Large intestine (tissue), 3 donors: ENCODE measurements around the gene KANSL1. TPM values are rescaled to one million over a fixed set of nuclear protein-coding genes. Genes with fewer than 3 reads are reported as not detected.

ENCODE experiments used
- DNase-seq, 2 donors: peaks; one replicate each; pipeline versions ENCODE4 v3.0.0 to v3.0.0-alpha.2; 2013
- H3K27ac ChIP-seq: one replicate; pipeline ENCODE4 v1.5.1; 2013; ENCODE audit warnings: low read length
- H3K27me3 ChIP-seq: 2 replicates; pipeline ENCODE4 v1.6.1; 2013; ENCODE audit warnings: low read length; ENCODE audit not compliant: control insufficient read depth, insufficient read depth
- H3K36me3 ChIP-seq: 2 replicates; pipeline ENCODE4 v1.6.1; 2013; ENCODE audit warnings: low read length; ENCODE audit not compliant: control insufficient read depth, insufficient read depth
- H3K4me1 ChIP-seq: one replicate; pipeline ENCODE4 v1.6.1; 2013; ENCODE audit warnings: low read length; ENCODE audit not compliant: control insufficient read depth, insufficient read depth
- H3K4me3 ChIP-seq: one replicate; pipeline ENCODE4 v1.5.1; 2013; ENCODE audit warnings: low read length
- H3K9me3 ChIP-seq: one replicate; pipeline ENCODE4 v1.6.1; 2013; ENCODE audit warnings: mild to moderate bottlenecking, low read depth, low read length, moderate library complexity; ENCODE audit not compliant: control insufficient read depth
- WGBS: methylation state at CpG from one replicate; pipeline ENCODE4 v1.1.5; 2013; ENCODE audit warnings: low lambda C conversion rate; ENCODE audit not compliant: insufficient coverage; 5-methylcytosine and 5-hydroxymethylcytosine counted together
- polyA plus RNA-seq: library from polyadenylated mRNA; unstranded; fragments of 120-200 nt; gene quantifications from one replicate; pipeline ENCODE4 v1.2.1, GENCODE V29; 2013

Gene KANSL1
- polyA plus RNA-seq, 1 donor: 53.2 TPM

DNA sequence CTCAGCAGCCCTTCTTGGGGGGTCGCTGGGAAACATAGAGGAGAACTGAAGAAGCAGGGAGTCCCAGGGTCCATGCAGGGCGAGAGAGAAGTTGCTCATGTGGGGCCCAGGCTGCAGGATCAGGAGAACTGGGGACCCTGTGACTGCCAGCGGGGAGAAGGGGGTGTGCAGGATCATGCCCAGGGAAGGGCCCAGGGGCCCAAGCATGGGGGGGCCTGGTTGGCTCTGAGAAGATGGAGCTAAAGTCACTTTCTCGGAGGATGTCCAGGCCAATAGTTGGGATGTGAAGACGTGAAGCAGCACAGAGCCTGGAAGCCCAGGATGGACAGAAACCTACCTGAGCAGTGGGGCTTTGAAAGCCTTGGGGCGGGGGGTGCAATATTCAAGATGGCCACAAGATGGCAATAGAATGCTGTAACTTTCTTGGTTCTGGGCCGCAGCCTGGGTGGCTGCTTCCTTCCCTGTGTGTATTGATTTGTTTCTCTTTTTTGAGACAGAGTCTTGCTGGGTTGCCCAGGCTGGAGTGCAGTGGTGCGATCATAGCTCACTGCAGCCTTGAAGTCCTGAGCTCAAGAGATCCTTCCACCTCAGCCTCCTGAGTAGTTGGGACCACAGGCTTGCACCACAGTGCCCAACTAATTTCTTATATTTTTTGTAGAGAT is 190.8 kb downstream of the KANSL1 start:
- no CpG with 5 or more reads among the region's 8 CpGs for WGBS
- Histone ChIP-seq H3K9me3 (no peaks in the 10 kb centered on the region), H3K4me3 (no peak overlapping the region), H3K4me1 (peaks cover 7% of the 10 kb centered on the region), H3K27me3 (no peaks in the 10 kb centered on the region), H3K27ac (no peak overlapping the region), H3K36me3 (no peaks in the 10 kb centered on the region)
- peak; percentile 49 to 52 for DNase-seq

DNA sequence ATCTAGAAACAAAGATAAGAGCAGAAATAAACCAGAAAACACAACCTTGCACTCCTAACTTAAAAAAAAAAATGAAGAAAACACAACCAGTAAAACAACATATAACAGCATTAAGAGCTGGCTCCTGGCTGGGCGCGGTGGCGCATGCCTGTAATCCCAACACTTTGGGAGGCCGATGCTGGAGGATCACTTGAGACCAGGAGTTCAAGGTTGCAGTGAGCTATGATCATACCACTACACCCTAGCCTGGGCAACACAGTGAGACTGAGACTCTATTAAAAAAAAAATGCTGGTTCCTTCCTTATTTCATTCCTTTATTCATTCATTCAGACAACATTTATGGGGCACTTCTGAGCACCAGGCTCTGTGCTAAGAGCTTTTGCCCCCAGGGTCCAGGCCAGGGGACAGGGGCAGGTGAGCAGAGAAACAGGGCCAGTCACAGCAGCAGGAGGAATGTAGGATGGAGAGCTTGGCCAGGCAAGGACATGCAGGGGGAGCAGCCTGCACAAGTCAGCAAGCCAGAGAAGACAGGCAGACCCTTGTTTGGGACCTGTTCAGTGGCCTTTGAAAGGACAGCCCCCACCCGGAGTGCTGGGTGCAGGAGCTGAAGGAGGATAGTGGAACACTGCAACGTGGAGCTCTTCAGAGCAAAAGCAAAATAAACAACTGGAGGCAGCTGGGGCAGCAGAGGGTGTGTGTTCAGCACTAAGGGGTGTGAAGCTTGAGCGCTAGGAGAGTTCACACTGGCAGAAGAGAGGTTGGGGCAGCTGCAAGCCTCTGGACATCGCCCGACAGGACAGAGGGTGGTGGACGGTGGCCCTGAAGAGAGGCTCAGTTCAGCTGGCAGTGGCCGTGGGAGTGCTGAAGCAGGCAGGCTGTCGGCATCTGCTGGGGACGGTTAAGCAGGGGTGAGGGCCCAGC is 191.6 kb downstream of the KANSL1 start:
- Histone ChIP-seq H3K4me1 (peaks cover 7% of the 10 kb centered on the region), H3K36me3 (no peaks in the 10 kb centered on the region), H3K9me3 (no peaks in the 10 kb centered on the region), H3K4me3 (no peak overlapping the region), H3K27me3 (no peaks in the 10 kb centered on the region), H3K27ac (no peak overlapping the region)
- no peak for DNase-seq
- no CpG with 5 or more reads among the region's 13 CpGs for WGBS

DNA sequence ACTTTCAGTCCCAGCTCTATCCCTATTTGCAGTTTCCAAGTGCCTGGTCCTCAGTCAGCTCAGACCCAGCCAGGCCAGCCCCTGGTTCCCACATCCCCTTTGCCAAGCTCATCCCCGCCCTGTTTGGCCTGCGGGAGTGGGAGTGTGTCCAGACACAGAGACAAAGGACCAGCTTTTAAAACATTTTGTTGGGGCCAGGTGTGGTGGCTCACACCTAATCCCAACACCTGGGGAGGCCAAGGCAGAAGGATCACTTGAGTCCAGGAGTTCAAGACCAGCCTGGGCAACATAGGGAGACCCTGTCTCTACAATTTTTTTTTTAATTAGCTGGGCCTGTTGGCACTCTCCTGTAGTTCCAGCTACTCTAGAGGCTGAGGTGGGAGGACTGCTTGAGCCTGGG is 192.5 kb downstream of the KANSL1 start:
- WGBS: no CpG with 5 or more reads among the region's 2 CpGs
- no peak for DNase-seq
- Histone ChIP-seq H3K36me3 (no peaks in the 10 kb centered on the region), H3K9me3 (no peaks in the 10 kb centered on the region), H3K4me3 (no peak overlapping the region), H3K4me1 (peaks cover 7% of the 10 kb centered on the region), H3K27me3 (no peaks in the 10 kb centered on the region), H3K27ac (no peak overlapping the region)

DNA sequence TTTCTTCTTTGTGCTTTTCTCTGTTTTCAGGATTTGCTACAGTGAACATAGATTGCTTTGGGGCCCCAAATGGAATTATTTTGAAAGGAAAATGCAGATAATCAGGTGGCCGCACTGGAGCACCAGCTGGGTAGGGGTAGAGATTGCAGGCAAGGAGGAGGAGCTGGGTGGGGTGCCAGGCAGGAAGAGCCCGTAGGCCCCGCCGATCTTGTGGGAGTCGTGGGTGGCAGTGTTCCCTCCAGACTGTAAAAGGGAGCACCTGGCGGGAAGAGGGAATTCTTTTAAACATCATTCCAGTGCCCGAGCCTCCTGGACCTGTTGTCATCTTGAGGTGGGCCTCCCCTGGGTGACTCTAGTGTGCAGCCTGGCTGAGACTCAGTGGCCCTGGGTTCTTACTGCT is 192.9 kb downstream of the KANSL1 start:
- WGBS: no CpG with 5 or more reads among the region's 7 CpGs
- no peaks in the 10 kb centered on the region for H3K27me3 ChIP-seq
- no peak overlapping the region for H3K4me3 ChIP-seq
- H3K9me3 ChIP-seq: no peaks in the 10 kb centered on the region
- peaks cover 7% of the 10 kb centered on the region for H3K4me1 ChIP-seq
- H3K27ac ChIP-seq: no peak overlapping the region
- H3K36me3 ChIP-seq: no peaks in the 10 kb centered on the region
- DNase-seq: no peak

DNA sequence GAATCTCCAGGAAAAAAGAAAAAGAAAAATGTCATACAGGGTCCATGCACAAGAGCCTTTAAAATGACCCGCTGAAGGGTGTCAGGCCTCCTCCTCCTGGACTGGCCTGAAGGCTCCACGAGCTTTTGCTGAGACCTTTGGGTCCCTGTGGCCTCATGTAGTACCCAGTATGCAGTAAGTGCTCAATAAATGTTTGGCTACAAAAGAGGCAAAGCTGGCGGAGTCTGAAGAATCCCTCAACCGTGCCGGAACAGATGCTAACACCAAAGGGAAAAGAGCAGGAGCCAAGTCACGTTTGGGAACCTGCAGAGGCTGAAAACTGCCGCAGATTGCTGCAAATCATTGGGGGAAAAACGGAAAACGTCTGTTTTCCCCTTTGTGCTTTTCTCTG is 193.3 kb downstream of the KANSL1 start:
- Histone ChIP-seq H3K36me3 (no peaks in the 10 kb centered on the region), H3K4me1 (peaks cover 7% of the 10 kb centered on the region), H3K9me3 (no peaks in the 10 kb centered on the region), H3K4me3 (no peak overlapping the region), H3K27ac (no peak overlapping the region), H3K27me3 (no peaks in the 10 kb centered on the region)
- no peak for DNase-seq
- WGBS: 85% methylated on average over 3 of the region's 9 CpGs

DNA sequence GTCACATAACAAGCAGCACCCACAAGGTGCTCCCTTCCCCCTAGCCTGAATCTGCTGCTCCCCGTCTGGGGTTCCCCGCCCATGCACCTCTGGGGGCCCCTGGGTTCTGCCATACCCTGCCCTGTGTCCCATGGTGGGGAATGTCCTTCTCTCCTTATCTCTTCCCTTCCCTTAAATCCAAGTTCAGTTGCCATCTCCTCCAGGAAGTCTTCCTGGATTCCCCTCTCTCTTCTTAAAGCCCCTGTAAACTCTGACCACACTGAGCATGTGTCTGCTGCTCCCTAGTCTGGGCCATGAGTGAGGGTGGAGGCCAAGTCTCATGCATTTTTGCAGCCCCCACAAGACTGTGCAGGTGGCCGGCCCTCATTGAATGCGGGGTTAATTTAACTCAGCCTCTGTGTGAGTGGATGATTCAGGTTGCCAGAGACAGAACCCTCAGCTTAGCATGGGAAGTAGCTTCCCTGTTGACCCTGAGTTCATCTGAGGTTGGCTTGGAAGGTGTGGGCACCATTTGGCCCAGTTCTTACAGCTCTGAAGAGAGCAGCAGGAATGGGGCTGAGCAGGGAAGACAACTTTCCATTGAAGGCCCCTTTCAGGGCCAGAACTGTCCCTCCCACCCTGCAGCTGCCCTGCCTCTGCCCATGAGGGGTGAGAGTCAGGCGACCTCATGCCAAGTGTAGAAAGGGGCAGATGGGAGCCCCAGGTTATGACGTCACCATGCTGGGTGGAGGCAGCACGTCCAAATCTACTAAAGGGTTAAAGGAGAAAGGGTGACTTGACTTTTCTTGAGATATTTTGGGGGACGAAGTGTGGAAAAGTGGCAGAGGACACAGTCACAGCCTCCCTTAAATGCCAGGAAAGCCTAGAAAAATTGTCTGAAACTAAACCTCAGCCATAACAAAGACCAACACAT is 194.0 kb downstream of the KANSL1 start, which contains the start of gene STH:
STH (plus strand) TSS at position 264 of the 913 bp plus-strand sequence; CDS start at position 294, 30 bp downstream.
- H3K9me3 ChIP-seq: no peaks in the 10 kb centered on the region
- no peak within 1 kb of the TSS for H3K27ac ChIP-seq
- 100% methylated on average over 1 of the region's 8 CpGs for WGBS
- H3K36me3 ChIP-seq: no peaks in the 10 kb centered on the region
- H3K4me3 ChIP-seq: no peak within 1 kb of the TSS
- no peaks in the 10 kb centered on the region for H3K27me3 ChIP-seq
- DNase-seq: no peak
- H3K4me1 ChIP-seq: peaks cover 6% of the 10 kb centered on the region

DNA sequence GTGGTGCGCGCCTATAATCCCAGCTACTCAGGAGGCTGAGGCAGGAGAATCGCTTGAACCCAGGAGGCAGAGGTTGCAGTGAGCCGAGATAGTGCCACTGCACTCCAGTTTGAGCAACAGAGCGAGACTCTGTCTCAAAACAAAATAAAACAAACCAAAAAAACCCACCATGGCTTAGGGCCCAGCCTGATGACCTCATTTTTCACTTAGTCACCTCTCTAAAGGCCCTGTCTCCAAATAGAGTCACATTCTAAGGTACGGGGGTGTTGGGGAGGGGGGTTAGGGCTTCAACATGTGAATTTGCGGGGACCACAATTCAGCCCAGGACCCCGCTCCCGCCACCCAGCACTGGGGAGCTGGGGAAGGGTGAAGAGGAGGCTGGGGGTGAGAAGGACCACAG is 195.6 kb downstream of the KANSL1 start:
- no peak for DNase-seq
- Histone ChIP-seq H3K4me3 (no peak overlapping the region), H3K9me3 (no peaks in the 10 kb centered on the region), H3K4me1 (no peaks in the 10 kb centered on the region), H3K27me3 (no peaks in the 10 kb centered on the region), H3K36me3 (no peaks in the 10 kb centered on the region), H3K27ac (no peak overlapping the region)
- no CpG with 5 or more reads among the region's 9 CpGs for WGBS

DNA sequence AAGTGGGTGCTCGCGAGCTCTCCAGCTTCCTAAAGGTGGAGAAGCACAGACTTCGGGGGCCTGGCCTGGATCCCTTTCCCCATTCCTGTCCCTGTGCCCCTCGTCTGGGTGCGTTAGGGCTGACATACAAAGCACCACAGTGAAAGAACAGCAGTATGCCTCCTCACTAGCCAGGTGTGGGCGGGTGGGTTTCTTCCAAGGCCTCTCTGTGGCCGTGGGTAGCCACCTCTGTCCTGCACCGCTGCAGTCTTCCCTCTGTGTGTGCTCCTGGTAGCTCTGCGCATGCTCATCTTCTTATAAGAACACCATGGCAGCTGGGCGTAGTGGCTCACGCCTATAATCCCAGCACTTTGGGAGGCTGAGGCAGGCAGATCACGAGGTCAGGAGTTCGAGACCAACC is 196.1 kb downstream of the KANSL1 start:
- no peak overlapping the region for H3K27ac ChIP-seq
- no peaks in the 10 kb centered on the region for H3K4me1 ChIP-seq
- H3K9me3 ChIP-seq: no peaks in the 10 kb centered on the region
- no peaks in the 10 kb centered on the region for H3K36me3 ChIP-seq
- no peak for DNase-seq
- H3K4me3 ChIP-seq: no peak overlapping the region
- H3K27me3 ChIP-seq: no peaks in the 10 kb centered on the region
- WGBS: no CpG with 5 or more reads among the region's 13 CpGs

DNA sequence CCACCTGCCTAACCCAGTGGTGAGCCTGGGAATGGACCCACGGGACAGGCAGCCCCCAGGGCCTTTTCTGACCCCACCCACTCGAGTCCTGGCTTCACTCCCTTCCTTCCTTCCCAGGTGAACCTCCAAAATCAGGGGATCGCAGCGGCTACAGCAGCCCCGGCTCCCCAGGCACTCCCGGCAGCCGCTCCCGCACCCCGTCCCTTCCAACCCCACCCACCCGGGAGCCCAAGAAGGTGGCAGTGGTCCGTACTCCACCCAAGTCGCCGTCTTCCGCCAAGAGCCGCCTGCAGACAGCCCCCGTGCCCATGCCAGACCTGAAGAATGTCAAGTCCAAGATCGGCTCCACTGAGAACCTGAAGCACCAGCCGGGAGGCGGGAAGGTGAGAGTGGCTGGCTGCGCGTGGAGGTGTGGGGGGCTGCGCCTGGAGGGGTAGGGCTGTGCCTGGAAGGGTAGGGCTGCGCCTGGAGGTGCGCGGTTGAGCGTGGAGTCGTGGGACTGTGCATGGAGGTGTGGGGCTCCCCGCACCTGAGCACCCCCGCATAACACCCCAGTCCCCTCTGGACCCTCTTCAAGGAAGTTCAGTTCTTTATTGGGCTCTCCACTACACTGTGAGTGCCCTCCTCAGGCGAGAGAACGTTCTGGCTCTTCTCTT is 196.8 kb downstream of the KANSL1 start:
- Histone ChIP-seq H3K36me3 (no peaks in the 10 kb centered on the region), H3K27ac (no peak overlapping the region), H3K4me1 (no peaks in the 10 kb centered on the region), H3K9me3 (no peaks in the 10 kb centered on the region), H3K4me3 (no peak overlapping the region), H3K27me3 (no peaks in the 10 kb centered on the region)
- DNase-seq: no peak
- WGBS: no CpG with 5 or more reads among the region's 31 CpGs
